H1 (cell line): ENCODE data around the gene COBLL1. TPM values are rescaled to one million over a fixed set of nuclear protein-coding genes. Genes with fewer than 3 reads are reported as not detected.

Experiments
- CTCF ChIA-PET: fragments of 300-600 bp; sonication (Branson Sonifier 250); formaldehyde crosslinking; loops from one replicate; lab custom pipeline; 2021; ENCODE audit not compliant: partially characterized antibody; lab: Charles Lee
- POLR2A ChIA-PET: fragments of 300-600 bp; sonication (Branson Sonifier 250); formaldehyde crosslinking; loops from one replicate; lab custom pipeline; 2021; ENCODE audit warnings: inconsistent platforms; ENCODE audit not compliant: partially characterized antibody; lab: Charles Lee
- DNase-seq, 2 experiments: peaks; one replicate each; pipeline versions ENCODE4 v3.0.0 to v3.0.0-alpha.2; 2010 to 2022; ENCODE audit warnings: low spot score in 2 of 2, low read depth in 1 of 2, mixed read lengths in 1 of 2
- FAIRE-seq: peaks from 2 replicates; lab custom pipeline; 2011; peaks lifted over from hg19 to GRCh38; lab: Jason Lieb, UNC
- H2AFZ ChIP-seq: 2 replicates; pipeline ENCODE4 v1.8.1; 2012; ENCODE audit warnings: low read length, inconsistent platforms
- H2AK5ac ChIP-seq: 2 replicates; pipeline ENCODE4 v1.6.1; 2013; ENCODE audit warnings: low read depth, low read length
- H2BK120ac ChIP-seq: replicated peaks from 2 replicates; pipeline ENCODE3; 2013; ENCODE audit warnings: low read depth, low read length, inconsistent platforms
- H2BK12ac ChIP-seq: 2 replicates; pipeline ENCODE4 v1.6.1; 2013; ENCODE audit warnings: low read depth, low read length
- H2BK15ac ChIP-seq: 2 replicates; pipeline ENCODE4 v1.6.1; 2013; ENCODE audit warnings: low read length
- H2BK20ac ChIP-seq: 2 replicates; pipeline ENCODE4 v1.6.1; 2013; ENCODE audit warnings: low read length
- H2BK5ac ChIP-seq: 2 replicates; pipeline ENCODE4 v1.6.1; 2013; ENCODE audit warnings: low read depth, low read length
- H3K14ac ChIP-seq: 2 replicates; pipeline ENCODE4 v1.6.1; 2013; ENCODE audit warnings: inconsistent platforms; ENCODE audit not compliant: insufficient read length
- H3K18ac ChIP-seq: 2 replicates; pipeline ENCODE4 v1.6.1; 2013; ENCODE audit warnings: low read length; ENCODE audit errors: extremely low read depth
- H3K23ac ChIP-seq: 2 replicates; pipeline ENCODE4 v1.6.1; 2013; ENCODE audit warnings: inconsistent platforms; ENCODE audit not compliant: insufficient read length
- H3K23me2 ChIP-seq: 2 replicates; pipeline ENCODE4 v1.6.1; 2013; ENCODE audit warnings: low read depth, low read length
- H3K27ac ChIP-seq: 2 replicates; pipeline ENCODE4 v1.6.1; 2011; ENCODE audit warnings: low read depth, low read length, inconsistent platforms
- H3K27me3 ChIP-seq, 4 experiments: replicated peaks in 1 of 4; 1 replicate in 1 of 4; 2 replicates in 3 of 4; pipeline versions ENCODE4 v1.6.1 to v1.8.1; 2011 to 2013; ENCODE audit warnings: low read length in 3 of 4, mild to moderate bottlenecking in 3 of 4, inconsistent platforms in 2 of 4, mixed read lengths in 2 of 4, moderate library complexity in 1 of 4; ENCODE audit not compliant: control insufficient read depth in 3 of 4, insufficient read depth in 3 of 4; ENCODE audit errors: extremely low read depth in 1 of 4
- H3K36me3 ChIP-seq, 4 experiments: 2 replicates each; pipeline versions ENCODE4 v1.6.1 to v1.8.1; 2011 to 2013; ENCODE audit warnings: mild to moderate bottlenecking in 4 of 4, low read length in 3 of 4, moderate library complexity in 2 of 4, control low read depth in 1 of 4, inconsistent platforms in 1 of 4; ENCODE audit not compliant: insufficient read depth in 4 of 4, control insufficient read depth in 2 of 4
- H3K4ac ChIP-seq: replicated peaks from 2 replicates; pipeline ENCODE3; 2013; ENCODE audit warnings: low read length, low read depth, mixed read lengths, inconsistent platforms; ENCODE audit not compliant: insufficient read length
- H3K4me1 ChIP-seq, 4 experiments: replicated peaks in 1 of 4; 1 replicate in 1 of 4; 2 replicates in 3 of 4; pipeline versions ENCODE4 v1.6.1 to v1.8.1; 2011 to 2013; ENCODE audit warnings: low read length in 3 of 4, inconsistent platforms in 2 of 4, mixed read lengths in 1 of 4; ENCODE audit not compliant: insufficient read depth in 4 of 4, control insufficient read depth in 3 of 4
- H3K4me2 ChIP-seq, 2 experiments: 2 replicates each; pipeline versions ENCODE4 v1.6.1 to v1.8.1; 2011 to 2013; ENCODE audit warnings: low read depth in 2 of 2, low read length in 2 of 2, control low read depth in 1 of 2, inconsistent platforms in 1 of 2, mild to moderate bottlenecking in 1 of 2; ENCODE audit not compliant: insufficient read depth in 1 of 2
- H3K4me3 ChIP-seq, 4 experiments: fragments of 200-600, 300-600 bp in 1 of 4; sonication (generic), shearing (Covaris generic), sonication (Bioruptor Twin) in 1 of 4; 2 replicates each; pipeline versions ENCODE4 v1.5.1 to v1.8.1; 2011 to 2016; ENCODE audit warnings: low read length in 4 of 4, low read depth in 3 of 4, control low read depth in 2 of 4, inconsistent platforms in 2 of 4, mild to moderate bottlenecking in 2 of 4, mixed read lengths in 1 of 4, moderate library complexity in 1 of 4; ENCODE audit not compliant: insufficient read depth in 2 of 4; ENCODE audit errors: extremely low read depth in 1 of 4
- H3K56ac ChIP-seq: replicated peaks from 2 replicates; pipeline ENCODE3; 2013; ENCODE audit warnings: low read depth, mild to moderate bottlenecking, mixed read lengths, low read length, inconsistent platforms; ENCODE audit not compliant: insufficient read length
- H3K79me1 ChIP-seq: 2 replicates; pipeline ENCODE4 v1.6.1; 2013; ENCODE audit warnings: low read depth, low read length, control low read depth
- H3K79me2 ChIP-seq, 2 experiments: 2 replicates each; pipeline versions ENCODE4 v1.6.1 to v1.8.1; 2012 to 2013; ENCODE audit warnings: low read length in 2 of 2, mild to moderate bottlenecking in 2 of 2, inconsistent platforms in 1 of 2; ENCODE audit not compliant: insufficient read depth in 2 of 2, control insufficient read depth in 1 of 2
- H3K9ac ChIP-seq, 4 experiments: replicated peaks in 1 of 4; 1 replicate in 1 of 4; 2 replicates in 3 of 4; pipeline versions ENCODE4 v1.6.1 to v1.8.1; 2011 to 2013; ENCODE audit warnings: low read depth in 3 of 4, low read length in 3 of 4, control low read depth in 2 of 4, mild to moderate bottlenecking in 2 of 4, moderate library complexity in 2 of 4, inconsistent platforms in 1 of 4; ENCODE audit errors: extremely low read depth in 1 of 4
- H3K9me3 ChIP-seq, 2 experiments: 2 replicates each; pipeline versions ENCODE4 v1.6.1 to v1.8.1; 2012 to 2013; ENCODE audit warnings: mild to moderate bottlenecking in 2 of 2, moderate library complexity in 2 of 2, control low read depth in 1 of 2, inconsistent platforms in 1 of 2, low read depth in 1 of 2, low read length in 1 of 2, mixed read lengths in 1 of 2; ENCODE audit not compliant: insufficient read depth in 2 of 2
- H4K20me1 ChIP-seq, 2 experiments: replicated peaks in 1 of 2; 2 replicates each; pipeline versions ENCODE3 to v1.8.1; 2011 to 2013; ENCODE audit warnings: inconsistent platforms in 2 of 2, low read length in 2 of 2, mild to moderate bottlenecking in 1 of 2; ENCODE audit not compliant: insufficient read depth in 2 of 2, control insufficient read depth in 1 of 2
- H4K5ac ChIP-seq: 2 replicates; pipeline ENCODE4 v1.6.1; 2013; ENCODE audit warnings: low read length, low read depth, mixed read lengths, inconsistent platforms; ENCODE audit not compliant: insufficient read length
- H4K8ac ChIP-seq: 2 replicates; pipeline ENCODE4 v1.8.0; 2013; ENCODE audit warnings: mild to moderate bottlenecking, moderate library complexity, low read length, inconsistent platforms; ENCODE audit not compliant: insufficient read depth; ENCODE audit errors: extremely low read depth
- H4K91ac ChIP-seq: replicated peaks from 2 replicates; pipeline ENCODE3; 2013; ENCODE audit warnings: low read length, mixed read lengths, inconsistent platforms; ENCODE audit not compliant: insufficient read length
- BCL11A ChIP-seq, 2 experiments: IDR thresholded peaks; one replicate each; pipeline ENCODE4 v1.6.1; 2011; ENCODE audit warnings: low read depth in 2 of 2, low read length in 2 of 2, mild to moderate bottlenecking in 2 of 2
- CBX5 ChIP-seq: fragments of 300-800, 300-1000 bp; sonication (generic); IDR thresholded peaks from 2 replicates; pipeline ENCODE4 v1.7.1; 2016; ENCODE audit warnings: antibody characterized with exemption, low read length, low read depth
- NANOG ChIP-seq: IDR thresholded peaks from 2 replicates; pipeline ENCODE4 v1.6.1; 2011; ENCODE audit warnings: low read length, low read depth, mild to moderate bottlenecking, inconsistent platforms; ENCODE audit not compliant: insufficient read depth, poor library complexity, severe bottlenecking
- SP2 ChIP-seq: IDR thresholded peaks from 2 replicates; pipeline ENCODE4 v1.6.1; 2012; ENCODE audit warnings: mild to moderate bottlenecking, low read length, inconsistent platforms
- TAF1 ChIP-seq: IDR thresholded peaks from 2 replicates; pipeline ENCODE4 v1.6.1; 2011; ENCODE audit warnings: mild to moderate bottlenecking, low read depth, low read length
- TEAD4 ChIP-seq: IDR thresholded peaks from 2 replicates; pipeline ENCODE4 v1.6.1; 2012; ENCODE audit warnings: low read depth, low read length, inconsistent platforms, mixed read lengths
- WGBS, 2 experiments: shearing (Covaris generic) in 1 of 2; methylation state at CpG; one replicate each; pipeline versions ENCODE4 v1.1.6 to v1.1.7; 2013 to 2015; ENCODE audit warnings: low lambda C conversion rate in 2 of 2, mixed read lengths in 2 of 2, inconsistent platforms in 1 of 2, low coverage in 1 of 2, missing lambda C conversion rate in 1 of 2; ENCODE audit not compliant: insufficient replicate concordance in 2 of 2, insufficient coverage in 1 of 2, insufficient read length in 1 of 2; ENCODE audit errors: extremely low coverage in 1 of 2, missing lambda C conversion rate in 1 of 2; 5-methylcytosine and 5-hydroxymethylcytosine counted together
- polyA plus RNA-seq, 7 experiments: library from polyadenylated mRNA; depleted of rRNA in 3 of 7; stranded (reverse) in 5 of 7; unstranded in 2 of 7; fragments of >200 nt in 5 of 7; fragments of 200-250 nt in 2 of 7; gene quantifications; 1 replicate in 5 of 7; 2 replicates in 1 of 7; 4 replicates in 1 of 7; pipeline versions ENCODE4 v1.2.1 to v1.2.3, GENCODE V29; 2011 to 2013; ENCODE audit warnings: missing spikeins in 2 of 7, mixed read lengths in 2 of 7
- total RNA-seq: library from RNA; stranded (reverse); fragmentation: NEBNext Ultra II Directional; extraction: Animal tissue kit (Norgen Biotek cat#: 25700); gene quantifications from 2 replicates; pipeline ENCODE4 v1.2.1, GENCODE V29; 2021

The COBLL1 gene
- total and polyA plus RNA-seq, 2 of the 8 experiments (the other 6 are each of a cell fraction or from before 2014, with no cell fraction given) = 2.2 to 6.2 TPM

GRCh38 chr2:164785457-164785856 is 56.2 kb downstream of the COBLL1 start:
- Histone ChIP-seq H2BK20ac (no peak overlapping the region), H3K14ac (no peak overlapping the region), H3K79me1 (no peaks in the 10 kb centered on the region), H2BK12ac (no peak overlapping the region), H3K79me2 (no peaks in the 10 kb centered on the region), H3K27me3 (no peaks in the 10 kb centered on the region), H3K56ac (no peak overlapping the region), H3K18ac (no peak overlapping the region), H4K5ac (no peak overlapping the region), H2BK15ac (no peak overlapping the region), H3K9ac (no peak overlapping the region), H3K4ac (no peak overlapping the region), H3K4me3 (no peak overlapping the region), H4K8ac (no peak overlapping the region), H3K27ac (no peak overlapping the region), H3K9me3 (no peaks in the 10 kb centered on the region), H3K23ac (no peak overlapping the region), H2BK120ac (no peak overlapping the region), H4K20me1 (no peaks in the 10 kb centered on the region), H4K91ac (no peak overlapping the region), H2AFZ (no peak overlapping the region), H3K4me2 (no peak overlapping the region), H3K36me3 (no peaks in the 10 kb centered on the region), H2AK5ac (no peak overlapping the region), H3K23me2 (no peaks in the 10 kb centered on the region), H2BK5ac (no peak overlapping the region), H3K4me1 (0 out of 7 replicates have a peak, but pooled peaks cover 0 to 2% (median 0%) of the 10 kb centered on the region in 4 experiments)
- CTCF ChIA-PET = interaction anchor here (0.6 kb wide), 1 partner anchor 1058 kb away, joined by 4 read pairs; no protein-coding TSS in a partner anchor
- TF ChIP-seq BCL11A (IDR thresholded peaks at IDR 0.05; ENCODE audit: low read depth in 2 of 2, low read length in 2 of 2) = no peak
- no peak for TF ChIP-seq CBX5
- no peak for TF ChIP-seq NANOG
- no peak for TF ChIP-seq SP2
- TF ChIP-seq TEAD4 = no peak
- TF ChIP-seq TAF1 = no peak
- no peak for FAIRE-seq
- no peak for DNase-seq
- 88% methylated on average over 1 of the region's 1 CpG; no CpG with 5 or more reads in 1 of the 2 experiments for WGBS, 2 experiments
- POLR2A ChIA-PET = no interaction called here
